PFSK-1 (cell line): Measurements from ENCODE around the gene B4GALT3.

Source experiments
- FOXP2 ChIP-seq: optimal IDR thresholded peaks from 2 replicates; pipeline ENCODE3; 2011; ENCODE audit warnings: borderline replicate concordance, control low read depth, inconsistent platforms; ENCODE audit not compliant: insufficient read depth; ENCODE audit errors: extremely low read length, extremely low read depth
- POLR2AphosphoS5 ChIP-seq: IDR thresholded peaks from 2 replicates; pipeline ENCODE4 v1.6.1; 2012; ENCODE audit warnings: low read depth, mild to moderate bottlenecking, control low read depth, low read length, moderate library complexity
- REST ChIP-seq, 2 experiments: IDR thresholded peaks; 2 replicates each; pipeline versions ENCODE4 v1.6.1 to v1.8.0; 2011 to 2012; ENCODE audit warnings: low read depth in 2 of 2, low read length in 2 of 2, control low read depth in 1 of 2, inconsistent platforms in 1 of 2, mild to moderate bottlenecking in 1 of 2, moderate library complexity in 1 of 2; ENCODE audit not compliant: insufficient read depth in 1 of 2
- SIN3A ChIP-seq: IDR thresholded peaks from 2 replicates; pipeline ENCODE4 v1.6.1; 2012; ENCODE audit warnings: mild to moderate bottlenecking, low read length, moderate library complexity, borderline replicate concordance; ENCODE audit not compliant: insufficient read depth
- TAF1 ChIP-seq: IDR thresholded peaks from 2 replicates; pipeline ENCODE4 v1.6.1; 2012; ENCODE audit warnings: low read length, control low read depth, borderline replicate concordance; ENCODE audit not compliant: insufficient read depth

The B4GALT3 gene

GRCh38 chr1:161225178-161225533 is 47.8 kb upstream of the B4GALT3 start:
- TF ChIP-seq REST (IDR thresholded peaks at IDR 0.05; ENCODE audit: insufficient read depth in 1 of 2, low read depth in 2 of 2, low read length in 2 of 2) (no peak), SIN3A (no peak), FOXP2 (no peak), TAF1 (no peak), POLR2AphosphoS5 (no peak)

GRCh38 chr1:161223805-161224694 is 46.7 kb upstream of the B4GALT3 start:
- TF ChIP-seq FOXP2, result no peak
- no peak for TF ChIP-seq REST (IDR thresholded peaks at IDR 0.05; ENCODE audit: insufficient read depth in 1 of 2, low read depth in 2 of 2, low read length in 2 of 2)

GRCh38 chr1:161222175-161223019 is 45.1 kb upstream of the B4GALT3 start:
- TF ChIP-seq POLR2AphosphoS5 (no peak), SIN3A (no peak), REST (IDR thresholded peaks at IDR 0.05; ENCODE audit: insufficient read depth in 1 of 2, low read depth in 2 of 2, low read length in 2 of 2) (no peak), TAF1 (no peak), FOXP2 (no peak)

- no peak for TF ChIP-seq TAF1
- TF ChIP-seq SIN3A, result no peak
- no peak for TF ChIP-seq POLR2AphosphoS5
- no peak for TF ChIP-seq FOXP2
- TF ChIP-seq REST (IDR thresholded peaks at IDR 0.05; ENCODE audit: insufficient read depth in 1 of 2, low read depth in 2 of 2, low read length in 2 of 2), result no peak
These were observed 42.7 kb upstream of the B4GALT3 start for GRCh38 chr1:161220002-161220401.
